AG04450 (cell line): Measurements from ENCODE around the gene ABLIM2. TPM values are rescaled to one million over a fixed set of nuclear protein-coding genes. Genes with fewer than 3 reads are reported as not detected.
A peak's percentile ranks its signal among the peaks of the same experiment; 100 is the strongest.

Experiments used
- CTCF ChIA-PET: fragments of 300-600, 350-600 bp; formaldehyde crosslinking; extraction: SDS; loops from one replicate; lab custom pipeline; 2022; ENCODE audit warnings: antibody characterized with exemption, inconsistent platforms; lab: Charles Lee
- POLR2A ChIA-PET: fragments of 350-600 bp; formaldehyde crosslinking; extraction: SDS; loops from one replicate; lab custom pipeline; 2021; ENCODE audit warnings: antibody characterized with exemption, inconsistent platforms; lab: Yijun Ruan, JAX
- DNase-seq: peaks from one replicate; pipeline ENCODE4 v3.0.0-alpha.2; 2011; ENCODE audit warnings: low read depth, low spot score
- H3K27ac ChIP-seq: one replicate; pipeline ENCODE4 v1.5.1; 2012; ENCODE audit warnings: low read depth, low read length, control low read depth
- H3K27me3 ChIP-seq: one replicate; pipeline ENCODE4 v1.6.0; 2012; ENCODE audit warnings: low read length; ENCODE audit not compliant: control insufficient read depth, insufficient read depth
- H3K4me3 ChIP-seq: 2 replicates; pipeline ENCODE4 v1.5.1; 2011; ENCODE audit warnings: mild to moderate bottlenecking, low read depth, low read length, control low read depth
- H3K9me3 ChIP-seq: 2 replicates; pipeline ENCODE4 v1.5.1; 2012; ENCODE audit warnings: low read length; ENCODE audit not compliant: control insufficient read depth, insufficient read depth
- CTCF ChIP-seq: IDR thresholded peaks from 2 replicates; pipeline ENCODE4 v1.5.1; 2011; ENCODE audit warnings: low read depth, low read length, control low read depth, inconsistent platforms
- polyA plus RNA-seq: library from polyadenylated mRNA; depleted of rRNA; stranded (reverse); fragments of >200 nt; gene quantifications from 2 replicates; pipeline ENCODE4 v1.2.3, GENCODE V29; 2011

Gene ABLIM2
- polyA plus RNA-seq, 1 experiment, result not detected

- CTCF ChIA-PET, result interaction anchor here (0.6 to 7.3 kb wide), 11 partner anchors 12 to 651 kb away, joined by 3 to 164 read pairs (median 6); partner anchors contain the start of gene AFAP1
- no peak for DNase-seq
- POLR2A ChIA-PET, result interaction anchor here (1.1 to 1.9 kb wide), 3 partner anchors 46 to 143 kb away, joined by 3 to 8 read pairs (median 5); partner anchors contain the start of gene AFAP1
Measured at GRCh38 chr4:7985891-7986441, 172.6 kb downstream of the ABLIM2 start.

GRCh38 chr4:7985072-7985471 is 173.5 kb downstream of the ABLIM2 start:
- CTCF ChIA-PET, result interaction anchor here (0.6 to 7.3 kb wide), 2 partner anchors 183 to 235 kb away, joined by 3 to 164 read pairs; no protein-coding TSS in a partner anchor
- Histone ChIP-seq H3K9me3 (no peaks in the 10 kb centered on the region; the same call in 1 of the 2 replicates), H3K27ac (no peak overlapping the region), H3K4me3 (no peak overlapping the region), H3K27me3 (no peaks in the 10 kb centered on the region)
- DNase-seq, result no peak
- POLR2A ChIA-PET, result interaction anchor here (1.3 kb wide), 1 partner anchor 45 kb away, joined by 3 read pairs; the partner anchor contains the start of gene AFAP1
- TF ChIP-seq CTCF, result no peak

More at GRCh38 chr4:7985891-7986441, 172.6 kb downstream of the ABLIM2 start:
- Histone ChIP-seq H3K27ac (peak overlapping the region; percentile 52), H3K4me3 (no peak overlapping the region), H3K27me3 (no peaks in the 10 kb centered on the region), H3K9me3 (no peaks in the 10 kb centered on the region; the same call in 1 of the 2 replicates)
- no peak for TF ChIP-seq CTCF

GRCh38 chr4:7984286-7984925 is 174.2 kb downstream of the ABLIM2 start:
- ChIA-PET CTCF (interaction anchor here (0.5 to 7.3 kb wide), 3 partner anchors 44 to 182 kb away, joined by 3 to 164 read pairs (median 4); no protein-coding TSS in a partner anchor), POLR2A (no interaction called here)
- Histone ChIP-seq H3K27me3 (no peaks in the 10 kb centered on the region), H3K9me3 (no peaks in the 10 kb centered on the region; the same call in 1 of the 2 replicates), H3K27ac (no peak overlapping the region), H3K4me3 (no peak overlapping the region)
- no peak for TF ChIP-seq CTCF
- no peak for DNase-seq

- TF ChIP-seq CTCF, result no peak
- CTCF ChIA-PET, result interaction anchor here (1.0 to 7.3 kb wide), 3 partner anchors 43 to 213 kb away, joined by 3 to 164 read pairs (median 3); no protein-coding TSS in a partner anchor
- H3K27ac ChIP-seq, result no peak overlapping the region
- H3K27me3 ChIP-seq, result no peaks in the 10 kb centered on the region
- POLR2A ChIA-PET, result no interaction called here
- H3K9me3 ChIP-seq, result no peaks in the 10 kb centered on the region; the same call in 1 of the 2 replicates
- no peak overlapping the region for H3K4me3 ChIP-seq
- DNase-seq, result no peak
Measured at GRCh38 chr4:7983296-7983695, 175.3 kb downstream of the ABLIM2 start.
